HG03196 (cell line): ENCODE data around the gene TTC21B.

Experiments
- ATAC-seq: cut with Tn5 transposase; IDR thresholded peaks from one replicate; pipeline ENCODE4 v1.9.1; 2021; ENCODE audit not compliant: unreplicated experiment

The TTC21B gene

GRCh38 chr2:165927353-165927752 is 26.2 kb downstream of the TTC21B start:
- ATAC-seq = no peak

GRCh38 chr2:165924946-165925345 is 28.6 kb downstream of the TTC21B start:
- ATAC-seq = no peak

GRCh38 chr2:165920748-165921147 is 32.8 kb downstream of the TTC21B start:
- ATAC-seq = no peak

GRCh38 chr2:165913636-165914035 is 39.9 kb downstream of the TTC21B start:
- ATAC-seq = no peak

- no peak for ATAC-seq
Observed at GRCh38 chr2:165911981-165912380, 41.6 kb downstream of the TTC21B start.

- ATAC-seq = no peak
Observed at GRCh38 chr2:165911231-165911630, 42.3 kb downstream of the TTC21B start.

- no peak for ATAC-seq
Observed at GRCh38 chr2:165909466-165909865, 44.1 kb downstream of the TTC21B start.

GRCh38 chr2:165905854-165906253 is 47.7 kb downstream of the TTC21B start:
- ATAC-seq = no peak

- no peak for ATAC-seq
Observed at GRCh38 chr2:165905269-165905668, 48.3 kb downstream of the TTC21B start.

GRCh38 chr2:165904432-165904831 is 49.1 kb downstream of the TTC21B start:
- ATAC-seq = no peak

- no peak for ATAC-seq
Observed at GRCh38 chr2:165903406-165903805, 50.2 kb downstream of the TTC21B start.

- no peak for ATAC-seq
Observed at GRCh38 chr2:165902934-165903333, 50.6 kb downstream of the TTC21B start.

GRCh38 chr2:165901620-165902298 is 51.8 kb downstream of the TTC21B start:
- no peak for ATAC-seq

GRCh38 chr2:165899311-165899710 is 54.3 kb downstream of the TTC21B start:
- no peak for ATAC-seq

GRCh38 chr2:165898381-165898780 is 55.2 kb downstream of the TTC21B start:
- ATAC-seq = no peak

- peak; percentile 52 for ATAC-seq
Observed at GRCh38 chr2:165897726-165898125, 55.9 kb downstream of the TTC21B start.

GRCh38 chr2:165897074-165897473 is 56.5 kb downstream of the TTC21B start:
- no peak for ATAC-seq

- no peak for ATAC-seq
Observed at GRCh38 chr2:165895974-165896373, 57.6 kb downstream of the TTC21B start.

- ATAC-seq = no peak
Observed at GRCh38 chr2:165893556-165893955, 60.0 kb downstream of the TTC21B start.

- no peak for ATAC-seq
Observed at GRCh38 chr2:165892526-165892925, 61.0 kb downstream of the TTC21B start.

GRCh38 chr2:165891943-165892342 is 61.6 kb downstream of the TTC21B start:
- ATAC-seq = no peak

GRCh38 chr2:165891345-165891744 is 62.2 kb downstream of the TTC21B start:
- ATAC-seq = no peak

GRCh38 chr2:165889798-165890197 is 63.8 kb downstream of the TTC21B start:
- ATAC-seq = no peak
